ENCODE data around the gene SLC6A19. TPM values are rescaled to one million over a fixed set of nuclear protein-coding genes. Genes with fewer than 3 reads are reported as not detected.
A peak's percentile ranks its signal among the peaks of the same experiment; 100 is the strongest.

SLC6A19 gene
- total and polyA plus RNA-seq, 5 experiments from 2014 or later: not detected

DNA sequence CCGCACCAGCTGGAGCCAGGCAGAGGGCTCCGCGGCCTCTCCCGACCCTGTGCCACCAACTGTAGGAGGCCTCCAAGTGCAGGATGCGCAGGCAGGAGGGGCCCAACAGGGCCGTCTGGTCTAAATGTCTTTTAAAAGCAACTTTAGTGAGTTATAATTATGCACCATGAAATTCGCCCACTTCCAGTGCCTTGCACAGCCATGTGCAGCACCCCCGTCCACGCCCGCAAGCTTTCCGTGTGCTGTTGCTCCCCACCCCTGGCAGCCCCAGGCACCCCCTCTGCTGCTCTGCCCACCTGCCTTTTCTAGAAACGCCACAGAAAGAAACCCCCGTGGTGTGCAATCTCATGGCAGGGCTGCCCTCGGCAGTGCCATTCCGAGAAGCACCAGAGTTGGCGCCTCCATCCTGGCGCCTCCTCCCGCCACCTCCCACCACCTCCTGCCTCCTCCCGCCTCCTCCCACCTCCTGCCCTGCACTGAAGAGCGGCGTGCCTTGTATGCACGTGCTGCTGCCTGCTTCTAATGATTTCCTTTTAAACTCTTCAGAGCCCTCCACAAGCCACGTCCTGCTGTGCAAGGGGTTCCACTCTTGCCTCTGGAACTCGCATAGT is 16.3 kb downstream of the SLC6A19 start:
- Mint-ChIP-seq H3K4me1 (peaks cover 0 to 5% (median 1%) of the 10 kb centered on the region in 4 donors), H3K9me3 (peaks cover 0 to 1% (median 0%) of the 10 kb centered on the region in 9 donors), H3K4me3 (no peak overlapping the region), H3K27ac (no peak overlapping the region), H3K36me3 (no peaks in the 10 kb centered on the region), H3K27me3 (peaks cover 0 to 12% (median 0%) of the 10 kb centered on the region in 5 donors)
- POLR2A ChIA-PET: no interaction called here
- DNase-seq: no peak
- ATAC-seq: peak in 1 of 2 donors; percentile 23

DNA sequence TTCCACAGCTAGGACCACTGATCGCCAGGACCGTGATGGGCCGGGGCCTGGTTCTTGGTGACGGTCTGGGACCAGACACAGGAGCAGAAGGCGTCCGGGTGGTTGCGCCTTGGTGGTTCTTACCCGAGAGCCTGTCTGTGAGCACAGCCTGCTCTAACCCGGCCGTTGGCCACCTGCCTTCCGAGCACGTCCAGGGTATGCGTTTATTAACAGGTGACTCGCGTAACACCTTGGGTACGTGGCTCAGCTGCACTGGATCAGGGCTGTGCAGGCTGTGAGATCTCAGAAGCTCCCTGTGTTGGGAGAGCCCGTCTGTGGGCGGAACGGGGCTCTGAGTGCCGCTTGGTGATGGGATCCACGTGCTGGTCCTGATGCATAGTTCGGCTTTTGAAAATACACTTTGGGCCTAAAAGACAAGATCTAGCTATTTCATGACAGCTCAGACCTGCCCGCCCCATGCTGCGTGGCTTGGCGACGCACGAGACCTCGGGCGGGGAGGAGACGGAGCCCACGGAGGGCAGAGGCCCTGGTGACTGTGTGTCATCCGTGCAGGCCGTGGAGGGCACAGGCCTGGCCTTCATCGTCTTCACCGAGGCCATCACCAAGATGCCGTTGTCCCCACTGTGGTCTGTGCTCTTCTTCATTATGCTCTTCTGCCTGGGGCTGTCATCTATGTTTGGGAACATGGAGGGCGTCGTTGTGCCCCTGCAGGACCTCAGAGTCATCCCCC is 17.1 kb downstream of the SLC6A19 start:
- H3K4me3 Mint-ChIP-seq: no peak overlapping the region
- ATAC-seq: no peak

DNA sequence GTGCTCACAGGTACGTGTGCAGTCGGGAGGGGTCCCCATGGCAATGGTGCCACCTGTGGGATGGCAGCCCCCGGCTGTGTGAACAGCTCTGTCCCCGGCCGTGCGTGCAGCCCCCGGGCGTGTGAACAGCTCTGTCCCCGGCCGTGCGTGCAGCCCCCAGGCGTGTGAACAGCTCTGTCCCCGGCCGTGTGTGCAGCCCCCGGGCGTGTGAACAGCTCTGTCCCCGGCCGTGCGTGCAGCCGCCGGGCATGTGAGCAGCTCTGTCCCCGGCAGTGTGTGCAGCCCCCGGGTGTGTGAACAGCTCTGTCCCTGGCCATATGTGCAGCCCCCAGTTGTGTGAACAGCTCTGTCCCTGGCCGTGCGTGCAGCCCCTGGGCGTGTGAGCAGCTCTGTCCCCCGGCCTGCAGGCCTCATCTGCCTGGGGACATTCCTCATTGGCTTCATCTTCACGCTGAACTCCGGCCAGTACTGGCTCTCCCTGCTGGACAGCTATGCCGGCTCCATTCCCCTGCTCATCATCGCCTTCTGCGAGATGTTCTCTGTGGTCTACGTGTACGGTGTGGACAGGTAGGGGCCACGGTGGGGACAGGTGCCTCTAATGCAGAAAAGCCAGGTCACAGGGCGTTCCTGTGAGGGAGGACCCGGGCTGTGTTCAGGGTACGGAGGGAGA is 17.8 kb downstream of the SLC6A19 start:
- peaks cover 0 to 1% (median 0%) of the 10 kb centered on the region in 9 donors for H3K9me3 Mint-ChIP-seq
- no peak overlapping the region for H3K4me3 Mint-ChIP-seq
- no peak overlapping the region for H3K27ac Mint-ChIP-seq
- no peak for DNase-seq
- ATAC-seq: no peak
- H3K36me3 Mint-ChIP-seq: no peaks in the 10 kb centered on the region
- H3K4me1 Mint-ChIP-seq: peaks cover 0 to 5% (median 2%) of the 10 kb centered on the region in 4 donors
- peaks cover 0 to 12% (median 0%) of the 10 kb centered on the region in 5 donors for H3K27me3 Mint-ChIP-seq
- POLR2A ChIA-PET: no interaction called here

More for the DNA sequence above, 17.1 kb downstream of the SLC6A19 start:
- POLR2A ChIA-PET: no interaction called here
- DNase-seq: no peak
- Mint-ChIP-seq H3K9me3 (peaks cover 0 to 1% (median 0%) of the 10 kb centered on the region in 9 donors), H3K27ac (no peak overlapping the region), H3K36me3 (no peaks in the 10 kb centered on the region), H3K4me1 (peaks cover 0 to 5% (median 1%) of the 10 kb centered on the region in 4 donors), H3K27me3 (peaks cover 0 to 12% (median 0%) of the 10 kb centered on the region in 5 donors)

DNA sequence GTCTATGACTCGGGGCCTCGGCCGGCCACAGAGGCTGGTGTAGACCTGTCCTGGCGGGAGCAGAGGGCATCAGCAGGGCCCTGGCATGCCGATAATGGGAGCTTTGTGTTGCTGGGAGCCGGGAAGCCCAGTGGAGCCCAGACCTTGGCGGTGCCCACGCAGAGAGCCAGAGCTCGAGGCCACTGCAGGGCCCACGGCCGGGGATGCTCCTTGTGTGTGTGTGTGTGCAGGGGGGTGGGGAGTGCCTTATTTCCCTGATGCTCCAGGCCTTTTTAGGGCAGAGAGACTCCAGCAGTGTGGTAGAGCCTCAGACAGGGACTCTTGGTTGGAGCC is 18.3 kb downstream of the SLC6A19 start:
- no peaks in the 10 kb centered on the region for H3K36me3 Mint-ChIP-seq
- H3K27ac Mint-ChIP-seq: no peak overlapping the region
- POLR2A ChIA-PET: no interaction called here
- H3K4me1 Mint-ChIP-seq: peaks cover 0 to 5% (median 2%) of the 10 kb centered on the region in 4 donors
- no peak for DNase-seq
- H3K9me3 Mint-ChIP-seq: peaks cover 0 to 1% (median 0%) of the 10 kb centered on the region in 9 donors
- H3K4me3 Mint-ChIP-seq: no peak overlapping the region
- no peak for ATAC-seq
- H3K27me3 Mint-ChIP-seq: peaks cover 0 to 12% (median 0%) of the 10 kb centered on the region in 5 donors

DNA sequence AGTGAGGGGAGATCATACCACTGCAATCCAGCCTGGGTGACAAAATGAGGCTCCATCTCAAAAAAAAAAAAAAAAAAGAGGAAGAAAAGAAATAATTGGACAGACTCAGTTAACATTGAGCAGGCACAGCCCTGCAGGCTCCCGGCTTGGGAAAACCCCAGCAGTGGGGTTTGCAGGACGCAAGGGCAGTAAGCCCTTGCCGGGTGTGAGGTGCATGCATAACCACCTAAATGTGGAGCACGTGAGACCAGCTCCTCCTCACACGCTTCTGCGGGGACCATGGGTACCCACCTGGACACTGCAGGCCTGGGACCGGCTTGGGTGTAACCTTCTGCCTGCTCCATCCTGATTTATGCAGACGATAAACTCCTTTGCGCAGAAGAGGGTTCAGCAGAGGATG is 19.0 kb downstream of the SLC6A19 start:
- no peaks in the 10 kb centered on the region for H3K36me3 Mint-ChIP-seq

DNA sequence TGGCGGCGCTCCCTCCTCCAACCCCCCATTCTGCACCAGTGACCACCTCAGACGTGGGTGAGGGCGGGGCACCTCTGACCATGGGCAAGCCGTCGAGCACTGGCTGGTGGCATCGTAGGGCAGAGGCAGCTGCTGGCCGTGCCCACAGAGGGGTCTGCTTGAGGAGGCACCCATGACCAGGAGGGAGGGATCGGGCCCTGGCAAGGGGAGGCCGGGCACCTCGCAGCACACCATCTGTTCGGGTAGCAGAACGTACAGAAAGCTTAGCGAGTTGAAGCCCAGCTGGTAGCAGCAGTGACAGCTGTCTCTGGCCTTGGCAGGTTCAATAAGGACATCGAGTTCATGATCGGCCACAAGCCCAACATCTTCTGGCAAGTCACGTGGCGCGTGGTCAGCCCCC is 19.4 kb downstream of the SLC6A19 start:
- ATAC-seq: no peak
- peaks cover 0 to 5% (median 2%) of the 10 kb centered on the region in 4 donors for H3K4me1 Mint-ChIP-seq
- H3K9me3 Mint-ChIP-seq: peaks cover 0 to under 1% (median 0%) of the 10 kb centered on the region in 9 donors
- POLR2A ChIA-PET: no interaction called here
- DNase-seq: no peak
- H3K36me3 Mint-ChIP-seq: no peaks in the 10 kb centered on the region
- H3K27ac Mint-ChIP-seq: peak overlapping the region in 1 of 10 donors; percentile 55
- H3K27me3 Mint-ChIP-seq: peaks cover 0 to 8% (median 0%) of the 10 kb centered on the region in 5 donors
- H3K4me3 Mint-ChIP-seq: no peak overlapping the region

More for the DNA sequence above, 19.0 kb downstream of the SLC6A19 start:
- H3K27ac Mint-ChIP-seq: peak overlapping the region in 1 of 10 donors; percentile 55
- ATAC-seq (no peak), DNase-seq (no peak)
- POLR2A ChIA-PET: no interaction called here
- no peak overlapping the region for H3K4me3 Mint-ChIP-seq
- peaks cover 0 to 5% (median 2%) of the 10 kb centered on the region in 4 donors for H3K4me1 Mint-ChIP-seq
- peaks cover 0 to 1% (median 0%) of the 10 kb centered on the region in 9 donors for H3K9me3 Mint-ChIP-seq
- H3K27me3 Mint-ChIP-seq: peaks cover 0 to 11% (median 0%) of the 10 kb centered on the region in 5 donors

DNA sequence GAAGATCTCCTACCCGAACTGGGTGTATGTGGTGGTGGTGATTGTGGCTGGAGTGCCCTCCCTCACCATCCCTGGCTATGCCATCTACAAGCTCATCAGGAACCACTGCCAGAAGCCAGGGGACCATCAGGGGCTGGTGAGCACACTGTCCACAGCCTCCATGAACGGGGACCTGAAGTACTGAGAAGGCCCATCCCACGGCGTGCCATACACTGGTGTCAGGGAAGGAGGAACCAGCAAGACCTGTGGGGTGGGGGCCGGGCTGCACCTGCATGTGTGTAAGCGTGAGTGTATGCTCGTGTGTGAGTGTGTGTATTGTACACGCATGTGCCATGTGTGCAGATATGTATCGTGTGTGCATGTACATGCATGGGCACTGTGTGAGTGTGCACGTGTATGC is 20.3 kb downstream of the SLC6A19 start:
- POLR2A ChIA-PET: no interaction called here
- Mint-ChIP-seq H3K27me3 (peaks cover 0 to 8% (median 0%) of the 10 kb centered on the region in 5 donors), H3K27ac (peak overlapping the region in 1 of 10 donors; percentile 43), H3K4me3 (no peak overlapping the region), H3K36me3 (no peaks in the 10 kb centered on the region), H3K4me1 (peaks cover 0 to 5% (median 2%) of the 10 kb centered on the region in 4 donors), H3K9me3 (no peaks in the 10 kb centered on the region)
- no peak for DNase-seq
- ATAC-seq: no peak

DNA sequence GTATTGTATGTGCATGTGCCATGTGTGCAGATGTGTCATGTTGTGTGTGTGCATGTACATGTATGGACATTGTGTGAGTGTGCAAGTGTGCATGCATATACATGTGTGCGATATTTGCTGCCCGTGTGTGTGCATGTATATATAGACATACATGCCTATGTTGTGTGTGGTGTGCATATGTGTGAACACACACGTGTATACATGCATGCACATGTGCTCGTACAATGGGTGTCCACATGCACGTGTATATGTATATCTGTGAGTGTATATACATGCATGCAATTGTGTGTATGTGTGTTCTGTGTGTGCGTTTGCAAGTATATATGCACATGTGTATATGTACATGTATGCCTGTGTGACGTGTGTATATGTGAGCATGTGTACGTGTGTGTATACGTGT is 20.8 kb downstream of the SLC6A19 start:
- Mint-ChIP-seq H3K27ac (peak overlapping the region in 2 of 10 donors; percentile 43 to 52), H3K4me1 (peaks cover 0 to 5% (median 2%) of the 10 kb centered on the region in 4 donors), H3K4me3 (no peak overlapping the region), H3K36me3 (no peaks in the 10 kb centered on the region), H3K9me3 (no peaks in the 10 kb centered on the region), H3K27me3 (peaks cover 0 to 6% (median 2%) of the 10 kb centered on the region in 5 donors)
- ATAC-seq (no peak), DNase-seq (no peak)
- POLR2A ChIA-PET: no interaction called here

DNA sequence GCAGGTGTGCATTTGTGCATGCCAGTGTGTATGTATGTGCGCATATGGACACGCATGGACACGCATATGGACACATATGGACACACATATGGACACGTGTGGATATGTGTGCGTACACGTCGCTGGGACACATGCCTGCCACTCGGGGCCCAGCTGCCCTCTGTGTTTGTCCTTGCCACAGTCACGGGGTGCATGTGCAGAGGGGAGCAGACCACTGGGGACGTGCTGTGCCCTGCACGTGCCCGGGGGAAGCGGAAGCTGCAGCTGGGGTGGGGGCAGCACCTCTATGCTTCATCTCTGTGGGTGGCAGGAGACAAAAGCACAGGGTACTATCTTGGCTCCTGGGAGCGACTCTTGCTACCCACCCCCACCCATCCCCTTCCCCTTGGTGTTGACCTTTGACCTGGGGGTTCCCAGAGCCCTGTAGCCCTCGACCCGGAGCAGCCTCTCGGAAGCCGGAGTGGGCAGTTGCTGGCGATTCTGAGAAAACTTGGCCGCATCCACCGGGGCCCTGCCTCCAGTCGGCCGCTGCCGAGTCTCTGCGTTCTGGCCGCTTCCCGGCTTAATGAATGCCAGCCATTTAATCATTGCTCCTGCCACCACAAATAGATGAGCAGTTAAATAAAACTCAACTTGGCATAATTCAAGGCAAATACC is 21.4 kb downstream of the SLC6A19 start:
- H3K4me3 Mint-ChIP-seq: no peak overlapping the region
- peaks cover 0 to 8% (median 4%) of the 10 kb centered on the region in 5 donors for H3K27me3 Mint-ChIP-seq
- POLR2A ChIA-PET: no interaction called here
- ATAC-seq (no peak), DNase-seq (no peak)
- no peaks in the 10 kb centered on the region for H3K36me3 Mint-ChIP-seq
- peaks cover 3 to 4% (median 3%) of the 10 kb centered on the region in 4 donors for H3K4me1 Mint-ChIP-seq
- no peaks in the 10 kb centered on the region for H3K9me3 Mint-ChIP-seq
- no peak overlapping the region for H3K27ac Mint-ChIP-seq

DNA sequence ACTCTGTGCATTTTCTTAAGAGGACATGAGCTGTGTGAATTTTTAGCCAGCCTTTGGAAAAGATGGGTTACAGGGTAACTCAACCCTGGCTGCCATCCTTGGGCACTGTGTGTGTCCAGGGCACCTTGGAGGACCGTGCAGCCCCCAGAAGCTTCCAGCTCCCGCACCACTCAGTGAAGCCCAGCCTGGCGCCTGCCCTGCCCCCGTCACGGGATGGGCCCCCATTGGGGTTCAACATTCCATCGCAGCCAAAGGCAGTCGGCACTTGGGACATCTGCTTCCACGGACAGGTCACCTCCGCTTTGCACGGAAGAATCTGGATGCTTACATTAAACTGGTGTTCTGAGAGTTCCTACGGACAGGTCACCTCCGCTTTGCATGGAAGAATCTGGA is 21.9 kb downstream of the SLC6A19 start:
- no peak for ATAC-seq
- no peak overlapping the region for H3K27ac Mint-ChIP-seq

DNA sequence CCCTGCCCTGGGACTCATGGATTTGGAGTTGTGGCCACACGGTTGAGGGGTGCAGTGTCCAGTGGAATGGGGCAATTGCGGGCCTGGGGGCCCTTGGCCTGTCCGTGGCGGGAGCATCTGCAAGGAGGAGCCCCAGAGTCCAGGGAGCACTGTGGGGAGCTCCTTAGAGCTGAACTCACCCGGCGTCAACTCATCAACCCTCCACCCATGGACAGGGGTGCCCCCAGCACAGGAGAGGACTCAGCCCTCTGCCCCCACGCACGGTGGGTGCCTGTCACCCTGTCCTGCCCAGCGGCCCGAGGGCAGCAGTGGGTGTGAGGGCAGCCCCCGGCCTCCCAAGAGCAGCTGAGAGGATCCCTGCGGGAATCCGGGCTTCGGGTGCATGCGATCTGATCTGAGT is 23.2 kb downstream of the SLC6A19 start:
- no peaks in the 10 kb centered on the region for H3K36me3 Mint-ChIP-seq
- H3K4me1 Mint-ChIP-seq: peaks cover 5 to 20% (median 9%) of the 10 kb centered on the region in 4 donors
- H3K9me3 Mint-ChIP-seq: peaks cover 0 to 2% (median 0%) of the 10 kb centered on the region in 9 donors
- peaks cover 0 to 27% (median 8%) of the 10 kb centered on the region in 5 donors for H3K27me3 Mint-ChIP-seq
- no peak for DNase-seq
- H3K27ac Mint-ChIP-seq: no peak overlapping the region
- POLR2A ChIA-PET: no interaction called here
- ATAC-seq: no peak
- no peak overlapping the region for H3K4me3 Mint-ChIP-seq

More for the DNA sequence above, 21.9 kb downstream of the SLC6A19 start:
- DNase-seq: no peak
- POLR2A ChIA-PET: no interaction called here
- Mint-ChIP-seq H3K9me3 (no peaks in the 10 kb centered on the region), H3K36me3 (no peaks in the 10 kb centered on the region), H3K27me3 (peaks cover 0 to 14% (median 4%) of the 10 kb centered on the region in 5 donors), H3K4me1 (peaks cover 1 to 8% (median 3%) of the 10 kb centered on the region in 4 donors), H3K4me3 (no peak overlapping the region)

DNA sequence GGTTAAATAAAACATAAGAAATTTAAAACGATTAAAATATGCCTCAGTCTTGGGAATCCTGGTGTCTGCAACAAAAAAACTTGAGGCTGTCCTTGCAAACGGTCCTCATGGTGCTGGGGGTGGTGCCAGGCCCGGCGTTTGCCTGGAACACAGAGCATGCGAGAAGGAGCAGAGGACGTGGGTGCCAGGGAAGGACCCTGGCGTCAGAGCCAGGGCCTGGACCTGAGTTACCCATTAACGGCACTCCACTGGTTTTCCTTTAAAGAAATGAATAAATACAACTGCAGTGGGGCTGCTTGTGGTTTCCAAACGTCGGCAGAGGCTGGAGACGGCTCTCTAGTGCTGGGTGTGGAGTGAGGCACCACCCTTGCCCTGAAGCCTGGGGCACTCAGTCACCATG is 23.7 kb downstream of the SLC6A19 start, which contains the start of gene SLC6A18:
Gene SLC6A18 (plus strand): TSS at position 301 of the 400 bp plus-strand sequence. CDS start 97 bp downstream, at position 398.
- peaks cover 0 to 32% (median 10%) of the 10 kb centered on the region in 5 donors for H3K27me3 Mint-ChIP-seq
- no peak for ATAC-seq
- no peak for DNase-seq
- peaks cover 0 to 2% (median 0%) of the 10 kb centered on the region in 9 donors for H3K9me3 Mint-ChIP-seq
- H3K27ac Mint-ChIP-seq: peak within 1 kb of the TSS in 1 of 10 donors; percentile 37
- POLR2A ChIA-PET: no interaction called here
- H3K36me3 Mint-ChIP-seq: no peaks in the 10 kb centered on the region
- H3K4me1 Mint-ChIP-seq: peaks cover 5 to 23% (median 10%) of the 10 kb centered on the region in 4 donors
- H3K4me3 Mint-ChIP-seq: no peak within 1 kb of the TSS

All from naive thymus-derived CD8-positive, alpha-beta T cell (primary cell).